Stomach (tissue), 9 donors: ENCODE measurements around the gene CCL18. TPM values are rescaled to one million over a fixed set of nuclear protein-coding genes. Genes with fewer than 3 reads are reported as not detected.
"Not testable (repeated sequence)": the region's sequence is repeated elsewhere in the genome, so short reads cannot be mapped to it uniquely, and the experiment has no call there.

Experiments
- DNase-seq, 2 donors: peaks; one replicate each; pipeline versions ENCODE4 v3.0.0 to v3.0.0-alpha.2; 2013 to 2019
- H3K27ac ChIP-seq, 5 donors: fragments of 200-600 bp in 4 of 5; sonication (generic) in 4 of 5; one replicate each; pipeline ENCODE4 v1.5.1; 2013 to 2019; ENCODE audit warnings: mild to moderate bottlenecking in 1 of 5, moderate library complexity in 1 of 5
- H3K27me3 ChIP-seq, 3 donors: fragments of 200-600 bp; sonication (generic); one replicate each; pipeline ENCODE4 v1.5.1; 2017 to 2019; ENCODE audit warnings: mixed run types in 1 of 3
- H3K36me3 ChIP-seq, 4 donors: fragments of 200-600 bp; sonication (generic); 1 replicate in 3 of 4; 2 replicates in 1 of 4; pipeline ENCODE4 v1.5.1; 2016 to 2019
- H3K4me1 ChIP-seq, 4 donors: fragments of 200-600 bp; sonication (generic); one replicate each; pipeline ENCODE4 v1.5.1; 2016 to 2019
- H3K4me3 ChIP-seq, 4 donors: fragments of 200-600 bp; sonication (generic) in 3 of 4; one replicate each; pipeline ENCODE4 v1.5.1; 2016 to 2019; ENCODE audit warnings: mild to moderate bottlenecking in 1 of 4
- H3K9me3 ChIP-seq, 4 donors: fragments of 200-600 bp; sonication (generic); one replicate each; pipeline ENCODE4 v1.5.1; 2016 to 2019
- CTCF ChIP-seq, 7 experiments: fragments of 450-650 bp in 4 of 7; fragments of 200-600 bp in 3 of 7; sonication (generic) in 3 of 7; IDR thresholded peaks; one replicate each; pipeline ENCODE4 v1.5.1; 2016 to 2019; ENCODE audit warnings: antibody characterized with exemption in 7 of 7, control low read depth in 2 of 7, mild to moderate bottlenecking in 1 of 7
- EP300 ChIP-seq: sonication (generic); formaldehyde crosslinking; IDR thresholded peaks from one replicate; pipeline ENCODE4 v1.6.1; 2017; ENCODE audit warnings: antibody characterized with exemption
- POLR2A ChIP-seq, 4 donors: fragments of 450-650 bp; IDR thresholded peaks; one replicate each; pipeline ENCODE4 v1.6.1; 2016; ENCODE audit warnings: antibody characterized with exemption in 4 of 4, control low read depth in 2 of 4, mild to moderate bottlenecking in 1 of 4, moderate library complexity in 1 of 4
- POLR2AphosphoS5 ChIP-seq, 3 donors: sonication (generic); formaldehyde crosslinking; IDR thresholded peaks; one replicate each; pipeline ENCODE4 v1.6.1; 2016; ENCODE audit warnings: antibody characterized with exemption in 3 of 3
- WGBS, 5 donors: extraction: QIAGEN DNeasy Blood & Tissue Kit in 3 of 5; methylation state at CpG; one replicate each; pipeline versions ENCODE4 v1.1.5 to v1.1.7; 2013 to 2018; 5-methylcytosine and 5-hydroxymethylcytosine counted together
- intact Hi-C: fragments of 100-400 bp; cut with DNase I; formaldehyde crosslinking; loops from one replicate; pipeline ENCODE4 v1.15.1; 2023; ENCODE audit warnings: low total_unique reads
- polyA plus RNA-seq, 3 donors: library from polyadenylated mRNA; stranded (reverse); fragments of 200-250 nt; gene quantifications; one replicate each; pipeline ENCODE4 v1.2.3, GENCODE V29; 2013
- total RNA-seq, 5 donors: library from RNA; depleted of rRNA; stranded (reverse); fragments of >200 nt; gene quantifications; one replicate each; pipeline versions ENCODE4 v1.1.0 to v1.2.3, GENCODE V29; 2014 to 2016
- donor health status: healthy with polysubstance abuse.
- donor health status: Bipolar disorder and iron deficiency.
- donor health status: healthy.

The CCL18 gene
- total and polyA plus RNA-seq, 8 donors, result 0.87 to 12.2 (median 2.5) TPM; not detected in 4

GRCh38 chr17:36083691-36084090, 19.6 kb downstream of the CCL18 start:
- peaks cover 0 to 11% (median 0%) of the 10 kb centered on the region in 4 donors for H3K4me1 ChIP-seq
- WGBS, 5 donors, result 78 to 87% (median 83%) methylated on average over 2 of the region's 2 CpGs
- intact Hi-C loops, H3K27ac ChIP-seq, H3K9me3 ChIP-seq, H3K4me3 ChIP-seq, DNase-seq, H3K27me3 ChIP-seq, H3K36me3 ChIP-seq: not testable (repeated sequence)

- Histone ChIP-seq H3K27ac (no peak overlapping the region), H3K4me3 (no peak overlapping the region), H3K27me3 (peaks cover 0 to 21% (median 5%) of the 10 kb centered on the region in 3 donors), H3K9me3 (no peaks in the 10 kb centered on the region), H3K4me1 (peaks cover 0 to 14% (median 3%) of the 10 kb centered on the region in 4 donors), H3K36me3 (no peaks in the 10 kb centered on the region)
- no peak for TF ChIP-seq POLR2AphosphoS5 (IDR thresholded peaks at IDR 0.05)
- no peak for TF ChIP-seq CTCF (IDR thresholded peaks at IDR 0.05)
- TF ChIP-seq EP300, result no peak
- no peak for TF ChIP-seq POLR2A (IDR thresholded peaks at IDR 0.05)
- intact Hi-C loops, result no loop called here
- peak in 1 of 2 donors; percentile 22 for DNase-seq
- whole genome bisulfite sequencing, 5 donors, result 23 to 41% (median 26%) methylated on average over 1 of the region's 1 CpG
These were observed 21.7 kb downstream of the CCL18 start for GRCh38 chr17:36085765-36086164.

DNA sequence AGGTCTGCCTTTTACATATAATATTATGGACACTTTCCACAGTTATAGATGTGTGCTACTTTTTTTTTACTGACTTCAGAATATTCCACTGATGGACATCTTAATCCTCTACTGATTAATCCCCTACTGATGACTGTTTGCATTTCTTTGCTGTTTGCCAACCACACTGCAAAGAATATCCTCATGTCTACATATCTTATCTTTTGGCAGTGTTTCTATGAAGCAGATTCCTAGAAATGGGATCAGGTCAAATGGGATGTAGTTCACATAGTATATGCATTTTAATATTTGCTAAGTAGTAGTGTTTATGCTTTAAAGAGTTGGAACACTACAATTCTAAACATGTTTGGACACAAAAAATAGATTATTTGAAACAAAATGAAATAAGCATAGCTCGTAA, 22.7 kb downstream of the CCL18 start:
- no peak for DNase-seq
- Histone ChIP-seq H3K9me3 (no peaks in the 10 kb centered on the region), H3K4me3 (no peak overlapping the region), H3K27me3 (peaks cover 0 to 21% (median 5%) of the 10 kb centered on the region in 3 donors), H3K27ac (no peak overlapping the region), H3K36me3 (no peaks in the 10 kb centered on the region), H3K4me1 (peaks cover 0 to 14% (median 3%) of the 10 kb centered on the region in 4 donors)
- WGBS, 5 donors, result 69 to 87% (median 79%) methylated on average over 1 of the region's 1 CpG
- intact Hi-C loops, result no loop called here
- TF ChIP-seq POLR2AphosphoS5 (IDR thresholded peaks at IDR 0.05) (no peak), EP300 (no peak), POLR2A (IDR thresholded peaks at IDR 0.05) (no peak), CTCF (IDR thresholded peaks at IDR 0.05) (no peak)

DNA sequence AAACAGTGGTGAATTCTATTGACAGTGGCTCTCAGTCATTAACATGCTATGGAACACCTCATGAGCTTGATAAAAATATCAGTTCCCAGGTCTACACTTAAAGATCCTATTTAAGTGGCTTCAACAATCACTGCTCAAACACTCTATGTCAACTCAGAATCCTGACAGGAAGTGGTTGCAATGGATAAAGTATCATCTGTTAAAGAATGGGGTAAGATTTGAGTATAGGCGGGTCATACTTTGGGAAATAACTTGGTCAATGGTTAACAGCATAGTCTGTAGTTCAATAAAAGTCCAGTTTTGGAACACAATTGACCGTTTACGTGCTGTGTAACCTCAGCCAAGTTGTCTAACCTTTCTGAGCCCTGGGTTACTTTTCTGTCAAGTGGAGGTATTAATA, 23.4 kb downstream of the CCL18 start:
- H3K36me3 ChIP-seq, DNase-seq, H3K9me3 ChIP-seq, intact Hi-C loops, H3K27ac ChIP-seq, H3K4me3 ChIP-seq: not testable (repeated sequence)
- Histone ChIP-seq H3K4me1 (peaks cover 0 to 14% (median 3%) of the 10 kb centered on the region in 4 donors), H3K27me3 (peaks cover 0 to 21% (median 5%) of the 10 kb centered on the region in 3 donors)
- 31 to 75% methylated on average over 1 of the region's 3 CpGs; no CpG with 5 or more reads in 3 of the 5 donors for WGBS, 5 donors

DNA sequence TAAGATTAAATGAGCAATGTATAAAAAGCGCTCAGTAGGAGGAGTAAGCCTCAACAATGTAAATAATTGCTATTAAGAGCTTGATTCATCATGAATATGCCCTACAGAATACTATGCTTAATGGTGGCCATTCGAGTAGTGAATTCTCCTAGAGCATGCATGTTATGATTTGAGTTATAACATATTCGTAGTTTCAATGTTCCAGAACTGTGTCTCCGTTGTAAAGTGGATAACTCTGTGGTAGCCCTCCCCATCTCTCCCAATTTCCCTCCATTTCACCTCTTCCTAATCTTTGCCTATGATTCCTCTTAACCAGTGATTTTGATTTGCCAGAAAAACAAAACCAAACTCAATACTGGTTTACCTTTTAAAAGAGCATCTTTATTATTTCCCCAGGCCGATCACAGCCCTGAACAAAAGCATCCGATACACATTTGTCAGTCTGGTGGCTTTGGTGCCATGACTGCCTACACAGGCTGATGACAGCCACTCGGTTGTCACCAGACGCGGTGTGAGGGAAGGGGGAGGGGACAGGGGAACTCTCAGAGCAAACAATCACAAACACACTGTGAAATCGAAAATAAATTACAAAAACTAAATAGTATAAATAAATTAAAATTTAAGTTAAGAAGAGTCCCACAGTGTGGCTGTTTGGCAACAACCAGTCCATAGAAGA, 24.0 kb downstream of the CCL18 start:
- H3K27ac ChIP-seq, H3K4me3 ChIP-seq, H3K36me3 ChIP-seq, intact Hi-C loops, DNase-seq, H3K9me3 ChIP-seq: not testable (repeated sequence)
- peaks cover 0 to 14% (median 3%) of the 10 kb centered on the region in 4 donors for H3K4me1 ChIP-seq
- peaks cover 0 to 21% (median 5%) of the 10 kb centered on the region in 3 donors for H3K27me3 ChIP-seq
- 79 to 86% (median 83%) methylated on average over 9 to 10 of the region's 10 CpGs for WGBS, 5 donors

GRCh38 chr17:36088670-36089338, 24.7 kb downstream of the CCL18 start:
- Histone ChIP-seq H3K27me3 (peaks cover 0 to 21% (median 5%) of the 10 kb centered on the region in 3 donors), H3K27ac (no peak overlapping the region), H3K36me3 (no peaks in the 10 kb centered on the region), H3K4me3 (no peak overlapping the region), H3K4me1 (peaks cover 0 to 14% (median 3%) of the 10 kb centered on the region in 4 donors), H3K9me3 (no peaks in the 10 kb centered on the region)
- TF ChIP-seq CTCF (IDR thresholded peaks at IDR 0.05) (no peak), EP300 (no peak), POLR2AphosphoS5 (IDR thresholded peaks at IDR 0.05) (no peak), POLR2A (IDR thresholded peaks at IDR 0.05) (no peak)
- WGBS, 5 donors, result 76 to 87% (median 80%) methylated on average over 14 of the region's 14 CpGs
- no peak for DNase-seq
- intact Hi-C loops, result no loop called here
